Suppressor macrophage (primary cell): ENCODE results near the gene MDH1.
"Not testable (repeated sequence)": the region's sequence is repeated elsewhere in the genome, so short reads cannot be mapped to it uniquely, and the experiment has no call there.

Source experiments
- DNase-seq, 4 experiments: peaks; one replicate each; pipeline ENCODE4 v3.0.0-alpha.2; 2020 to 2022

The MDH1 gene

DNA sequence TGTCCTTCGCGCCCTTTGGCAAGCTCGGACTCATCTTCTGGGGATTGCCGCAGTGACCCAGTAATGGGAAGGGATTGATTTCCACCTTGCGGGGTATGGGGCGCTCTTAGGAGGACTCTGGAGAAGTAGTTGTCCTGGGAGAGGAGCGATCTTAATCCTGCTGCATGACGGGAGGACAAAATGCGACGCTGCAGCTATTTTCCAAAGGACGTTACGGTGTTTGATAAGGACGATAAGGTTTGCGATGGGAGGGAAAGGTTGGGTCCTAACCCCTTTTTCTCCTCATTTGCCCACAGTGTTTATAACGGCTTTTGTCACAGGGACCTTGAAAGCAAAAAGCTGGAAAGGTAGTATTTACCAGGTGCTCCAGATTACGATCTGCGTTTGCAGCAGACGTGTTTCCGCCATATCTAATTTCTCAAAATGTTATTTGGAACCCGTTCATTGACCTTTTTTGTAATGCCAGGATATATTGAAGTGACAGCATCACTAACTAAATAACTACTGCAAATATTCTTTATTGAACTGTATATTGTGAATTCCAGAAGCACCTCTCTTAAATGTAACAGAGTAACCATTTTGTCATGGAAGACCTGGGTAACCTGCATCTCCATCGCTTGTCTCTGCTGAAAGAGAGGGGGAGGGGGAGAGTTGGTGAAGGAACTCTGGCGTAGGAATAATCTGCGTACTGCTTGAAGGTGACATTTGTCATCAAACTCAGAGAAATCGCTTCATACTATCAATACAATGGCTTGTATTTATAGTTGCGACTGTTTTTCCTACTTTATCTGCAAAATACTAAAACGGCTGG lies 590 bp downstream of the MDH1 start:
- DNase-seq = no peak

- DNase-seq = peak; percentile 82 to 93 (median 87)
Observed at GRCh38 chr2:63590626-63591408, 2.1 kb downstream of the MDH1 start.

DNA sequence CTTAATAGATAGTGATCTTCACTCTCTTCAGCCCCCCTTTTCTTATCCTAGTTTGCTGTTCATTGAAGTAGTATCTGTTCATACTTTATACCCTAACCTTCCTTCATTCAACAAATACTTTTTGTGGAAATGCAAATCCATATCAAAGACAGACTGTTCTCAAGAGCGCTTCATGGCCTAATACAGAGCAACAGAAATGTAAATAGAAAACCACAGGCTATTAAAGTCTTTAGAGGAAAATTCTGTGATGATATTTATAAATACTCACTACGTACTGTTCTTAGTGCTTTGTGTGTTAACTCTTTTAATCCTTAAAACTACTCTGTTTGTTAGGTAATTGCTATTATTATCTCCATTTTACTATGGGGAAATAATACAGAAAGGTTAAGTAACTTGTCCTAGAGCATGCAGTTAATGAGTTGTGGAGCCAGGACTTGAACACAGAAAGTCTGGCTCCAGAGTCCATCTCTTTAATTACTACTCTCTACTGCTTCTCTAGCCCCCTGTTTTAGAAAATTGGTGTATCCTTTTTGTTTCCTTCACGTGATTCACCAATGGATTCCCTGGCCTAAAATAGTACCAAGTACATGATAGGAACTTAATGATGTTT lies 2.9 kb downstream of the MDH1 start:
- peak in 1 of 4 experiments; percentile 15 for DNase-seq

DNA sequence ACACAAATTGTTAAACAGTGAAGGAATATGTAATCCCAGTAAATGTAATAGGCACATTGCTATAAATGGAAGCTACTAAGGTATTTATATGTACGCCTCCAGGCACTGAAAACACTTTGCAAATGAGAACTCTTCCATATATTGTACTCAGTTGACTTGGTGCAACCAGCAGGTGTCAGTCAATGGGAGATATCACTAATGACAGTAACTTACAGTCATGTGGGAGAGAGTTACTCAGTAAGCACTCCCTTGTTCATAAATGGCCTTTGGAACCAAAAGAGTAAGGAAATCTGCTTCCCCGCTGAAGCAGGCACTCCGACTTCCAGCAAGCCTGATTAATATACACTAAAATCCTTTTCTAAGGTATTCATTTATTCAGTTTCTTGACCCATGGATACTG lies 5.9 kb downstream of the MDH1 start:
- DNase-seq = no peak

GRCh38 chr2:63596401-63596883 lies 7.7 kb downstream of the MDH1 start:
- DNase-seq = peak; percentile 74 to 92 (median 82)

DNA sequence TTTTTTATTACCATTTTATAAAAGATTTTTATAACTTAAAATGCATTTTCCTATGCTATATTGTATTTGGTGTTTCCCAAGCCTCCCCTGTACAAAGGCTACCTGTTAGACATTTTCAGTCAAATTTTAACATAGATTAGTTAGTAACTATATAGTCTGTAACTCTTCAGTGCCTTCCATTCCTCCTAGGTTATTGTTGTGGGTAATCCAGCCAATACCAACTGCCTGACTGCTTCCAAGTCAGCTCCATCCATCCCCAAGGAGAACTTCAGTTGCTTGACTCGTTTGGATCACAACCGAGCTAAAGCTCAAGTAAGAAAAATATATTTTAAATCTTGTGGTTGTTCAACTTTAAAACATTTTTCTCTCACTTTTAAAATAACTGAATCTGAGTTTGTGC lies 10.2 kb downstream of the MDH1 start:
- no peak for DNase-seq

DNA sequence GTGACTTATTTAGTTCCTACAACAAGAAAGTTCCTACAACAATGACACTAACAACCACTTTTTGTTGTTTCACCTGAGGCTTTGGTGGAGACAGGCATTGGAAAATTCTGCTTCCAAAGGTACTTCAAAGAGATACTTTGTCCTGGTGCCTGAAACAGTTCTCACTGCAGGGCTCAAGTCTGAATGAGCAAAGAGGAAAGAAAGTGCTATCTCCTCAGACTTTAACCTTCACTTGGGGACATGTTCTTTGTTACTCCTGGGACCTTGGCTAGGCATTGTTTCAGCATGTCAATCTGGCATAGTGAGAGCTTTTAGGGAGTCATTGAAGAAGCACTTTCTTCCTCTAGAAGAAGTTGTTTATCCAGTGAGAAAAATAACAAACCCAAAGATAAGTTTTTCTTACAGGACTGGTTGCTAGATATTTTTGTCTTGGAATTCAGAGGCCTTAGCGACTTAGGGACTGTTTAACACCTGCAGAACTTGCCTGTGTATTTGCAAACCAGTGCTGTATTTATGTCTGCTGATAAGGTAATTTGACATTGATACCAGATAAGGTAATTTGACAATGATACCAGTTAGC lies 12.2 kb downstream of the MDH1 start:
- DNase-seq = no peak

DNA sequence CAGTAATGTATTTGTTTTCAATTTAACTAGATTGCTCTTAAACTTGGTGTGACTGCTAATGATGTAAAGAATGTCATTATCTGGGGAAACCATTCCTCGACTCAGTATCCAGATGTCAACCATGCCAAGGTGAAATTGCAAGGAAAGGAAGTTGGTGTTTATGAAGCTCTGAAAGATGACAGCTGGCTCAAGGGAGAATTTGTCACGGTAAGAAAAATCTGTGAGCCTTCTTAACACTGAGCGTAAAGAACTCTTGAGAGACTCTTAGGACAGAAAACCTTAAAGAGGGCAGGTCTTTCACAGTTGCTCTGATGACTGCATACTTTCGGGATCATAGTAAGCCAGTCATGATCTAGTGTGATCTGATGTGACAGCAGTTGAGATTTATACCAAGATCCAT lies 15.9 kb downstream of the MDH1 start:
- no peak for DNase-seq

DNA sequence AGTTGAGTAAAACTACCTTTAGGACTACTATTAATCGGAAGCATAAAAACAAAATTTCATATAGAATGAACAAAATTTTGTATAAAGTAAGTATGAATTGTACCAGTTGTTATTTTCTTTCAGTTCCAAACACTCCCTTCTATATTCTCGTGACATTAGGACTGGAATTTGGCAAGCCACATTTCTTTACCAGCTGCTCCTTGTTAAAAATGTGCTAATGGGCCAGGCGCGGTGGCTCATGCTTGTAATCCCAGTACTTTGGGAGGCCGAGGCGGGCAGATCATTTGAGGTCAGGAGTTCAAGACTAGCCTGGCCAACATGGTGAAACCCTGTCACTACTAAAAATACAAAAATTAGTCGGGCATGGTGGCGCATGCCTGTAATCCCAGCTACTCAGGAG lies 20.1 kb downstream of the MDH1 start:
- not testable (repeated sequence) for DNase-seq

GRCh38 chr2:63610525-63610924 lies 21.8 kb downstream of the MDH1 start:
- no peak for DNase-seq

GRCh38 chr2:63613391-63613901 lies 24.7 kb downstream of the MDH1 start:
- DNase-seq = no peak

DNA sequence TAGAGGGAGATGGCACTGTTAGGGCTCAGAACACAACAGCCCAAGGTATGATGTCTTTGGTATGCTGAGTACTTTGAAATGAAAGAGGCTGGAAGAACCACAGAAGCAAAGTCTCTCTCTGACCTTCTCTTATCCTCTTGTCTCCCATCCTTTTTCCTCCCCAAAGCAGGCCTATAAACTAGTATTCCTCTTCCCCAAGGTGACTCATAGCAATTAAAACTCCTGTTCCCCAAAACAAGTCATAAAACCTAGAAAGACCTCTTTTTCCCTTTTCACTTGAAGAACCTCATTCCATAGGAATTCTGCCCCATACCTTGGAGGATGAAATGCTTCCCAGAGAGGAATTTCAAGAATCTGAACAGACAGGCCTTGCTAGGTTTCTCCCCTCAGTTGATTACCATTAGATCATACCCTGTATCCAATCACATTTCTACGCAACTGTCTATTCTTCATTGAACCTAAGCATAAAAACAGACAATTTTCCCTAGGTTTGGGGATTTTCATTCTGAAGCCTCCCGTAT lies 25.7 kb downstream of the MDH1 start:
- no peak for DNase-seq

- no peak for DNase-seq
Observed at GRCh38 chr2:63614983-63615945, 26.5 kb downstream of the MDH1 start.

- no peak for DNase-seq
Observed at GRCh38 chr2:63617366-63617765, 28.6 kb downstream of the MDH1 start.

GRCh38 chr2:63619328-63619727 lies 30.6 kb downstream of the MDH1 start:
- no peak for DNase-seq

DNA sequence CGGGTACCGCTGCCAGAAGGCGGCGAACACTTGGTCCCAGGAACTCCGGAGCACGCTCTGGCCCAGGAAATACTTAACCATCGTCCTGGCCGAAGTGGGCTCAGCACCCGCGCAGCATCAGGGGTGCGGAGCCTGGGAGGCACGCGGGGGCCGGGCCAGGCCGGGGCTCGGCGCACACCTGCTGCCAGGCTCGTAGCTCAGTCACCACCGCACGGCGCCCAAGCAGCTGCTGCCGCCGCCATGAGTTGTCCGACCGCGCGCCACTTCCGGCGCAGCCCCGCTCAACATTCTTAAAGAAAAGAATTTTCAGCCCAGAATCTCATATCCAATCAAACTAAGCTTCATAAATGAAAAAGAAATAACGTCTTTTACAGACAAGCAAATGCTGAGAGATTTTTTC lies 34.0 kb downstream of the MDH1 start:
- no peak for DNase-seq

DNA sequence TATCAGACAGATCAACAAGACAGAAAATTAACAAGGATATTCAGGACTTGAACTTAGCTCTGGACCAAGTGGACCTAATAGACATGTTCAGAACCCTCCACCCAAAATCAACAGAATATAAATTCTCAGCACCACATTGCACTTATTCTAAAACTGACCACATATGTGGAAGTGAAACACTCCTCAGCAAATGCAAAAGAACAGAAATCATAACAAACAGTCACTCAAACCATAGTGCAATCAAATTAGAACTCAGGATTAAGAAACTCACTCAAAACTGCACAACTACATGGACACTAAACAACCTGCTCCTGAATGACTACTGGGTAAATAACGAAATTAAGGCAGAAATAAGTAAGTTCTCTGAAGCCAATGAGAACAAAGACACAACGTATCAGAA lies 35.0 kb downstream of the MDH1 start:
- not testable (repeated sequence) for DNase-seq

GRCh38 chr2:63627866-63628265 lies 39.1 kb downstream of the MDH1 start:
- no peak for DNase-seq

GRCh38 chr2:63628403-63628942 lies 39.7 kb downstream of the MDH1 start:
- no peak for DNase-seq

DNA sequence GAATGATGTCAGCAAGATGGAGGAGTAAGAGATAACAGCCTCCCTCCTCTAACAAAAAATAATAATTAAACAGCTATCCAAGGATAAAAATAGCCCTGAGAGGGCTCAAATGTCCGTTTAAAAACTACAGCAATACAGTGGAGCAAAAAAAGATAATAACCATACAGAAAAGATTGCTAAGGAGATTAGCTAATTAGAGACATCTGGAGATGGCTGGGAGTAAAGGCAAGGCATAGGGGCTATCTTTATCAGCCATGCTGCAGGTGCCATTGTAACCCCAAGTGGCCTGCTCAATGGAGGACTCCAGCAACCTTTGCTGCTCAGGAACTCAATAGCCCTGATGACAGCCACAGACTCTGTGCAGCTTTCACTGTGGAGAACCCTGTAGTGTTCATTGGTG lies 42.7 kb downstream of the MDH1 start:
- DNase-seq = no peak

DNA sequence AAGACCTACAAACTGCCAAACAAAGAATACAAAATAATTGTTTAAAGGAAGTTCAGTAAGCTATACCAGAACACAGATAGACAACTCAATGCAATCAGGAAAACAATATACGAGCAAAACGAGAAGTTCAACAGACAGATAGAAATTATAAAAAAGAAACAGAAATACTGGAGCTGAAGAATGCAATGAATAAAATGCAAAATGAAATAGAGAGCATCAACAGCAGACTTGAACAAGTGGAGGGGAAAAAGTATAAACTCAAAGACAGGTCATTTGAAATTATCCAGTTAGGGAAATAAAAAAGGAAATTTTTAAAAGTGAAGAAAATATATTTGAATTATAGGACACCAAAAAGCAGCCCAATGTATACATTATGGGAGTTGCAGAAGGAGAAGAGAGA lies 43.6 kb downstream of the MDH1 start:
- DNase-seq = no peak
